Fibroblast of pulmonary artery (primary cell): ENCODE data around the gene SPTLC3.

Experiments
- DNase-seq: peaks from one replicate; pipeline ENCODE4 v3.0.0-alpha.2; 2010; ENCODE audit warnings: low read depth
- H3K4me3 ChIP-seq: replicated peaks from 2 replicates; pipeline ENCODE4 v1.5.1; 2011; ENCODE audit warnings: low read depth, mild to moderate bottlenecking, control low read depth, low read length, moderate library complexity
- TF ChIP-seq, protein P1 (sequence below): IDR thresholded peaks from 2 replicates; pipeline ENCODE4 v1.5.1; 2011; ENCODE audit warnings: mild to moderate bottlenecking, control low read depth, low read length, inconsistent platforms; ENCODE audit errors: missing control alignments

The SPTLC3 gene

GRCh38 chr20:12984863-12985262, 23.9 kb upstream of the SPTLC3 start:
- TF ChIP-seq, protein P1, sequence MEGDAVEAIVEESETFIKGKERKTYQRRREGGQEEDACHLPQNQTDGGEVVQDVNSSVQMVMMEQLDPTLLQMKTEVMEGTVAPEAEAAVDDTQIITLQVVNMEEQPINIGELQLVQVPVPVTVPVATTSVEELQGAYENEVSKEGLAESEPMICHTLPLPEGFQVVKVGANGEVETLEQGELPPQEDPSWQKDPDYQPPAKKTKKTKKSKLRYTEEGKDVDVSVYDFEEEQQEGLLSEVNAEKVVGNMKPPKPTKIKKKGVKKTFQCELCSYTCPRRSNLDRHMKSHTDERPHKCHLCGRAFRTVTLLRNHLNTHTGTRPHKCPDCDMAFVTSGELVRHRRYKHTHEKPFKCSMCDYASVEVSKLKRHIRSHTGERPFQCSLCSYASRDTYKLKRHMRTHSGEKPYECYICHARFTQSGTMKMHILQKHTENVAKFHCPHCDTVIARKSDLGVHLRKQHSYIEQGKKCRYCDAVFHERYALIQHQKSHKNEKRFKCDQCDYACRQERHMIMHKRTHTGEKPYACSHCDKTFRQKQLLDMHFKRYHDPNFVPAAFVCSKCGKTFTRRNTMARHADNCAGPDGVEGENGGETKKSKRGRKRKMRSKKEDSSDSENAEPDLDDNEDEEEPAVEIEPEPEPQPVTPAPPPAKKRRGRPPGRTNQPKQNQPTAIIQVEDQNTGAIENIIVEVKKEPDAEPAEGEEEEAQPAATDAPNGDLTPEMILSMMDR = no peak
- H3K4me3 ChIP-seq = no peak overlapping the region
- no peak for DNase-seq

DNA sequence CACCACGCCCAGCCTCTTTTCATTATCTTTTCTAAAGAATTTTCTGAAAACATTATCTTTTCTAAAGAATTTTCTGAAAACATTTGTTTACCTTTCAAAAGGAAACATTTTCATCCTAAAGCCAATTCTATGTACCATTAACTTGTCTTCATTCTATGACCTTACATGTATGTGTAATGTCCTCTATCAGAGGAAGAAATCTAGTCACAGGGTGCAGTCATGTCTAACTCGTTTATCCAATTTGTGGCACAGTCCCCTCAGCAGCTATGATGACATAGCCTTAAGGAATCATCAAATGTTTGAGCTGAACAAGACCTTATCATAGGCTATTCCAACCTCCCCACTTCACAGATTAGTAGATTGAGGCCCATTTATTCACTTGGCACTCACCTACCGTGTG, 21.5 kb upstream of the SPTLC3 start:
- TF ChIP-seq, protein P1 = no peak
- no peak overlapping the region for H3K4me3 ChIP-seq
- DNase-seq = no peak

- TF ChIP-seq, protein P1 = no peak
- DNase-seq = no peak
- H3K4me3 ChIP-seq = no peak overlapping the region
These were observed 19.1 kb upstream of the SPTLC3 start for GRCh38 chr20:12989586-12990115.

DNA sequence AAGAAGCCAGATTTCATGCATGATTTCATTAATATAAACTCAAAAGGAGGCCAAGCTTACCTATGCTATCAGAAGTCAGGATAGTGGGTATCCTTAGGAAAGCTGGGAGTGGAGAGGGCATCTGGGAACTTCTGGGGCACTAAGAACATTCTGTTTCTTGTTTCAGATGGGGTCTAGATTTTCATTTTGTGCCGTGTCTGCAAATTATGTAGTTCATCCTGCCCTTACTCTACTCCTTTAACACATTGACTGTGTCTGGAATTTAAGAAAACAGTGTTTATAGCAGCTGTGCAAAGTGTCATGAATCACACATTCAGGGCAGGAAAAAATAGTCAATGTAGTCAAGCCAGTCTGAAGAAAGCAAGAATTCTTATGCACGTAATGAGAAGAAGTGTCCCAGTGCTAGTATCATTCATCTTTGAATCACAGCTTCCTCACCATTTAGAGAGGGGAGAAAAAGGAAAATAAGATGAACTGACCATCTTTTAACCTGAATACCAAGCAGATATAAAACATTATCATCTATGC, 11.6 kb upstream of the SPTLC3 start:
- TF ChIP-seq, protein P1 = no peak
- H3K4me3 ChIP-seq = no peak overlapping the region
- DNase-seq = no peak

GRCh38 chr20:12998046-12998445, 10.7 kb upstream of the SPTLC3 start:
- TF ChIP-seq, protein P1 = no peak
- DNase-seq = no peak
- H3K4me3 ChIP-seq = no peak overlapping the region

DNA sequence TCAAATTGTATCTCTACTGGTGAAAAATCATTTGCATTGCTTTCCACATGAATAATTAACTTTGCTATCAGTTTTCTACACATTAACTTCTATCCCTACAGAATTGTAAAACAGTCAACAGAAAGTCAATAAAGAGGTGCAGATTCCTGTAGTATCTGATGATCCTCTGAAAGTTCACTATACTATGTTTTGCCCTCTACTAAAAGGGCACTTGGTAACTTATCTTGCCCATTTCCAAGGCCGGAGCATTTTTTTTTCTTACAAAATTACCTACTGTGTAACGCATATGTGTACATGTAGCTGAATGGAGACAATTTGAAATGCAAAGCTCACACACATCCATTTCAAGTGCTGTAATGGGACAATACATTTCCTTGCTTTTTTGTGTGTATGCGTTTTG, 9.6 kb upstream of the SPTLC3 start:
- TF ChIP-seq, protein P1 = no peak
- H3K4me3 ChIP-seq = no peak overlapping the region
- DNase-seq = no peak

- no peak overlapping the region for H3K4me3 ChIP-seq
- DNase-seq = no peak
- TF ChIP-seq, protein P1 = no peak
These were observed 6.5 kb upstream of the SPTLC3 start for GRCh38 chr20:13002251-13002650.
